H1 (cell line): ENCODE results near the gene F11. TPM values are rescaled to one million over a fixed set of nuclear protein-coding genes. Genes with fewer than 3 reads are reported as not detected.

Experiments
- CTCF ChIA-PET: fragments of 300-600 bp; sonication (Branson Sonifier 250); formaldehyde crosslinking; loops from one replicate; lab custom pipeline; 2021; ENCODE audit not compliant: partially characterized antibody; lab: Charles Lee
- POLR2A ChIA-PET: fragments of 300-600 bp; sonication (Branson Sonifier 250); formaldehyde crosslinking; loops from one replicate; lab custom pipeline; 2021; ENCODE audit warnings: inconsistent platforms; ENCODE audit not compliant: partially characterized antibody; lab: Charles Lee
- DNase-seq, 2 experiments: peaks; one replicate each; pipeline versions ENCODE4 v3.0.0 to v3.0.0-alpha.2; 2010 to 2022; ENCODE audit warnings: low spot score in 2 of 2, low read depth in 1 of 2, mixed read lengths in 1 of 2
- FAIRE-seq: peaks from 2 replicates; lab custom pipeline; 2011; peaks lifted over from hg19 to GRCh38; lab: Jason Lieb, UNC
- H2AFZ ChIP-seq: 2 replicates; pipeline ENCODE4 v1.8.1; 2012; ENCODE audit warnings: low read length, inconsistent platforms
- H2AK5ac ChIP-seq: 2 replicates; pipeline ENCODE4 v1.6.1; 2013; ENCODE audit warnings: low read depth, low read length
- H2BK120ac ChIP-seq: replicated peaks from 2 replicates; pipeline ENCODE3; 2013; ENCODE audit warnings: low read depth, low read length, inconsistent platforms
- H2BK12ac ChIP-seq: 2 replicates; pipeline ENCODE4 v1.6.1; 2013; ENCODE audit warnings: low read depth, low read length
- H2BK15ac ChIP-seq: 2 replicates; pipeline ENCODE4 v1.6.1; 2013; ENCODE audit warnings: low read length
- H2BK20ac ChIP-seq: 2 replicates; pipeline ENCODE4 v1.6.1; 2013; ENCODE audit warnings: low read length
- H2BK5ac ChIP-seq: 2 replicates; pipeline ENCODE4 v1.6.1; 2013; ENCODE audit warnings: low read depth, low read length
- H3K14ac ChIP-seq: 2 replicates; pipeline ENCODE4 v1.6.1; 2013; ENCODE audit warnings: inconsistent platforms; ENCODE audit not compliant: insufficient read length
- H3K18ac ChIP-seq: 2 replicates; pipeline ENCODE4 v1.6.1; 2013; ENCODE audit warnings: low read length; ENCODE audit errors: extremely low read depth
- H3K23ac ChIP-seq: 2 replicates; pipeline ENCODE4 v1.6.1; 2013; ENCODE audit warnings: inconsistent platforms; ENCODE audit not compliant: insufficient read length
- H3K23me2 ChIP-seq: 2 replicates; pipeline ENCODE4 v1.6.1; 2013; ENCODE audit warnings: low read depth, low read length
- H3K27ac ChIP-seq: 2 replicates; pipeline ENCODE4 v1.6.1; 2011; ENCODE audit warnings: low read depth, low read length, inconsistent platforms
- H3K27me3 ChIP-seq, 4 experiments: replicated peaks in 1 of 4; 1 replicate in 1 of 4; 2 replicates in 3 of 4; pipeline versions ENCODE4 v1.6.1 to v1.8.1; 2011 to 2013; ENCODE audit warnings: low read length in 3 of 4, mild to moderate bottlenecking in 3 of 4, inconsistent platforms in 2 of 4, mixed read lengths in 2 of 4, moderate library complexity in 1 of 4; ENCODE audit not compliant: control insufficient read depth in 3 of 4, insufficient read depth in 3 of 4; ENCODE audit errors: extremely low read depth in 1 of 4
- H3K36me3 ChIP-seq, 4 experiments: 2 replicates each; pipeline versions ENCODE4 v1.6.1 to v1.8.1; 2011 to 2013; ENCODE audit warnings: mild to moderate bottlenecking in 4 of 4, low read length in 3 of 4, moderate library complexity in 2 of 4, control low read depth in 1 of 4, inconsistent platforms in 1 of 4; ENCODE audit not compliant: insufficient read depth in 4 of 4, control insufficient read depth in 2 of 4
- H3K4ac ChIP-seq: replicated peaks from 2 replicates; pipeline ENCODE3; 2013; ENCODE audit warnings: low read length, low read depth, mixed read lengths, inconsistent platforms; ENCODE audit not compliant: insufficient read length
- H3K4me1 ChIP-seq, 4 experiments: replicated peaks in 1 of 4; 1 replicate in 1 of 4; 2 replicates in 3 of 4; pipeline versions ENCODE4 v1.6.1 to v1.8.1; 2011 to 2013; ENCODE audit warnings: low read length in 3 of 4, inconsistent platforms in 2 of 4, mixed read lengths in 1 of 4; ENCODE audit not compliant: insufficient read depth in 4 of 4, control insufficient read depth in 3 of 4
- H3K4me2 ChIP-seq, 2 experiments: 2 replicates each; pipeline versions ENCODE4 v1.6.1 to v1.8.1; 2011 to 2013; ENCODE audit warnings: low read depth in 2 of 2, low read length in 2 of 2, control low read depth in 1 of 2, inconsistent platforms in 1 of 2, mild to moderate bottlenecking in 1 of 2; ENCODE audit not compliant: insufficient read depth in 1 of 2
- H3K4me3 ChIP-seq, 4 experiments: fragments of 200-600, 300-600 bp in 1 of 4; sonication (generic), shearing (Covaris generic), sonication (Bioruptor Twin) in 1 of 4; 2 replicates each; pipeline versions ENCODE4 v1.5.1 to v1.8.1; 2011 to 2016; ENCODE audit warnings: low read length in 4 of 4, low read depth in 3 of 4, control low read depth in 2 of 4, inconsistent platforms in 2 of 4, mild to moderate bottlenecking in 2 of 4, mixed read lengths in 1 of 4, moderate library complexity in 1 of 4; ENCODE audit not compliant: insufficient read depth in 2 of 4; ENCODE audit errors: extremely low read depth in 1 of 4
- H3K56ac ChIP-seq: replicated peaks from 2 replicates; pipeline ENCODE3; 2013; ENCODE audit warnings: low read depth, mild to moderate bottlenecking, mixed read lengths, low read length, inconsistent platforms; ENCODE audit not compliant: insufficient read length
- H3K79me1 ChIP-seq: 2 replicates; pipeline ENCODE4 v1.6.1; 2013; ENCODE audit warnings: low read depth, low read length, control low read depth
- H3K79me2 ChIP-seq, 2 experiments: 2 replicates each; pipeline versions ENCODE4 v1.6.1 to v1.8.1; 2012 to 2013; ENCODE audit warnings: low read length in 2 of 2, mild to moderate bottlenecking in 2 of 2, inconsistent platforms in 1 of 2; ENCODE audit not compliant: insufficient read depth in 2 of 2, control insufficient read depth in 1 of 2
- H3K9ac ChIP-seq, 4 experiments: replicated peaks in 1 of 4; 1 replicate in 1 of 4; 2 replicates in 3 of 4; pipeline versions ENCODE4 v1.6.1 to v1.8.1; 2011 to 2013; ENCODE audit warnings: low read depth in 3 of 4, low read length in 3 of 4, control low read depth in 2 of 4, mild to moderate bottlenecking in 2 of 4, moderate library complexity in 2 of 4, inconsistent platforms in 1 of 4; ENCODE audit errors: extremely low read depth in 1 of 4
- H3K9me3 ChIP-seq, 2 experiments: 2 replicates each; pipeline versions ENCODE4 v1.6.1 to v1.8.1; 2012 to 2013; ENCODE audit warnings: mild to moderate bottlenecking in 2 of 2, moderate library complexity in 2 of 2, control low read depth in 1 of 2, inconsistent platforms in 1 of 2, low read depth in 1 of 2, low read length in 1 of 2, mixed read lengths in 1 of 2; ENCODE audit not compliant: insufficient read depth in 2 of 2
- H4K20me1 ChIP-seq, 2 experiments: replicated peaks in 1 of 2; 2 replicates each; pipeline versions ENCODE3 to v1.8.1; 2011 to 2013; ENCODE audit warnings: inconsistent platforms in 2 of 2, low read length in 2 of 2, mild to moderate bottlenecking in 1 of 2; ENCODE audit not compliant: insufficient read depth in 2 of 2, control insufficient read depth in 1 of 2
- H4K5ac ChIP-seq: 2 replicates; pipeline ENCODE4 v1.6.1; 2013; ENCODE audit warnings: low read length, low read depth, mixed read lengths, inconsistent platforms; ENCODE audit not compliant: insufficient read length
- H4K8ac ChIP-seq: 2 replicates; pipeline ENCODE4 v1.8.0; 2013; ENCODE audit warnings: mild to moderate bottlenecking, moderate library complexity, low read length, inconsistent platforms; ENCODE audit not compliant: insufficient read depth; ENCODE audit errors: extremely low read depth
- H4K91ac ChIP-seq: replicated peaks from 2 replicates; pipeline ENCODE3; 2013; ENCODE audit warnings: low read length, mixed read lengths, inconsistent platforms; ENCODE audit not compliant: insufficient read length
- ATF2 ChIP-seq: IDR thresholded peaks from 2 replicates; pipeline ENCODE4 v1.6.1; 2012; ENCODE audit warnings: low read length, inconsistent platforms
- CTCF ChIP-seq, 3 experiments: IDR thresholded peaks; 1 replicate in 2 of 3; 2 replicates in 1 of 3; pipeline versions ENCODE4 v1.5.1 to v1.6.1; 2011; ENCODE audit warnings: low read length in 3 of 3, mild to moderate bottlenecking in 3 of 3, inconsistent platforms in 2 of 3, low read depth in 1 of 3, moderate library complexity in 1 of 3; ENCODE audit not compliant: insufficient read depth in 1 of 3; ENCODE audit errors: control extremely low read depth in 1 of 3
- EGR1 ChIP-seq: IDR thresholded peaks from 2 replicates; pipeline ENCODE4 v1.6.1; 2011; ENCODE audit warnings: low read depth, low read length, borderline replicate concordance
- GTF2F1 ChIP-seq: IDR thresholded peaks from 2 replicates; pipeline ENCODE4 v1.6.1; 2012; ENCODE audit warnings: low read depth, low read length, improper control_type of control experiment, borderline replicate concordance
- SIRT6 ChIP-seq: IDR thresholded peaks from one replicate; pipeline ENCODE4 v1.7.1; 2012; ENCODE audit warnings: low read length, inconsistent platforms
- SP2 ChIP-seq: IDR thresholded peaks from 2 replicates; pipeline ENCODE4 v1.6.1; 2012; ENCODE audit warnings: mild to moderate bottlenecking, low read length, inconsistent platforms
- SUZ12 ChIP-seq: fragments of 200-600 bp; sonication (generic); IDR thresholded peaks from 2 replicates; pipeline ENCODE4 v1.6.1; 2012; ENCODE audit warnings: mild to moderate bottlenecking, inconsistent platforms, low read length, moderate library complexity, mixed read lengths
- TAF7 ChIP-seq: optimal IDR thresholded peaks from 2 replicates; pipeline ENCODE3; 2011; ENCODE audit warnings: low read depth, mild to moderate bottlenecking, inconsistent platforms, low read length, moderate library complexity, borderline replicate concordance
- TCF12 ChIP-seq: IDR thresholded peaks from 2 replicates; pipeline ENCODE4 v1.6.1; 2011; ENCODE audit warnings: low read depth, mild to moderate bottlenecking, low read length
- YY1 ChIP-seq: IDR thresholded peaks from 2 replicates; pipeline ENCODE4 v1.6.1; 2011; ENCODE audit warnings: low read depth, mild to moderate bottlenecking, low read length
- WGBS, 2 experiments: shearing (Covaris generic) in 1 of 2; methylation state at CpG; one replicate each; pipeline versions ENCODE4 v1.1.6 to v1.1.7; 2013 to 2015; ENCODE audit warnings: low lambda C conversion rate in 2 of 2, mixed read lengths in 2 of 2, inconsistent platforms in 1 of 2, low coverage in 1 of 2, missing lambda C conversion rate in 1 of 2; ENCODE audit not compliant: insufficient replicate concordance in 2 of 2, insufficient coverage in 1 of 2, insufficient read length in 1 of 2; ENCODE audit errors: extremely low coverage in 1 of 2, missing lambda C conversion rate in 1 of 2; 5-methylcytosine and 5-hydroxymethylcytosine counted together
- polyA plus RNA-seq, 7 experiments: library from polyadenylated mRNA; depleted of rRNA in 3 of 7; stranded (reverse) in 5 of 7; unstranded in 2 of 7; fragments of >200 nt in 5 of 7; fragments of 200-250 nt in 2 of 7; gene quantifications; 1 replicate in 5 of 7; 2 replicates in 1 of 7; 4 replicates in 1 of 7; pipeline versions ENCODE4 v1.2.1 to v1.2.3, GENCODE V29; 2011 to 2013; ENCODE audit warnings: missing spikeins in 2 of 7, mixed read lengths in 2 of 7
- total RNA-seq: library from RNA; stranded (reverse); fragmentation: NEBNext Ultra II Directional; extraction: Animal tissue kit (Norgen Biotek cat#: 25700); gene quantifications from 2 replicates; pipeline ENCODE4 v1.2.1, GENCODE V29; 2021

Gene F11
- total and polyA plus RNA-seq, 2 of the 8 experiments (the other 6 are each of a cell fraction or from before 2014, with no cell fraction given): 0.27 to 0.99 TPM

GRCh38 chr4:186255122-186255521 is 10.9 kb upstream of the F11 start:
- POLR2A ChIA-PET: no interaction called here
- Histone ChIP-seq H4K20me1 (no peaks in the 10 kb centered on the region), H4K91ac (no peak overlapping the region), H3K4me1 (peaks cover 4 to 17% (median 13%) of the 10 kb centered on the region in 4 experiments; a peak in 6 of 7 replicates), H3K79me2 (no peaks in the 10 kb centered on the region), H3K27me3 (no peaks in the 10 kb centered on the region), H2AK5ac (no peak overlapping the region), H3K36me3 (peaks cover 0 to 46% (median 24%) of the 10 kb centered on the region in 4 experiments; a peak in 7 of 8 replicates), H3K23me2 (peaks cover 4% of the 10 kb centered on the region; the same call in 1 of the 2 replicates), H3K9ac (no peak overlapping the region), H2BK5ac (no peak overlapping the region), H3K56ac (no peak overlapping the region), H2BK15ac (no peak overlapping the region), H4K5ac (no peak overlapping the region), H2BK120ac (no peak overlapping the region), H3K4ac (no peak overlapping the region), H2AFZ (no peak overlapping the region), H3K14ac (no peak overlapping the region), H3K79me1 (no peaks in the 10 kb centered on the region), H2BK20ac (no peak overlapping the region), H4K8ac (no peak overlapping the region), H3K23ac (no peak overlapping the region), H3K9me3 (peaks cover 0 to 6% of the 10 kb centered on the region in 2 experiments; a peak in 2 of 4 replicates), H2BK12ac (no peak overlapping the region), H3K18ac (no peak overlapping the region), H3K27ac (no peak overlapping the region), H3K4me2 (no peak overlapping the region), H3K4me3 (no peak overlapping the region)
- DNase-seq (no peak), FAIRE-seq (no peak)
- CTCF ChIA-PET: no interaction called here
- WGBS, 2 experiments: 91% methylated on average over 3 of the region's 3 CpGs; no CpG with 5 or more reads in 1 of the 2 experiments
- TF ChIP-seq SIRT6: no peak
- TF ChIP-seq TAF7: no peak
- no peak for TF ChIP-seq TCF12
- no peak for TF ChIP-seq EGR1
- no peak for TF ChIP-seq SP2
- no peak for TF ChIP-seq CTCF (IDR thresholded peaks at IDR 0.05; ENCODE audit: control extremely low read depth in 1 of 3, insufficient read depth in 1 of 3, low read depth in 1 of 3, low read length in 3 of 3)
- TF ChIP-seq SUZ12: no peak
- no peak for TF ChIP-seq ATF2
- no peak for TF ChIP-seq GTF2F1
- TF ChIP-seq YY1: no peak
